DOHH2 (cell line): Measurements from ENCODE around the gene SMC6.

Experiments
- H3F3A ChIP-seq: fragments of 200-600 bp; sonication (generic), shearing (Covaris generic); 2 replicates; pipeline ENCODE4 v1.6.0; 2016; ENCODE audit warnings: antibody characterized with exemption, mild to moderate bottlenecking; ENCODE audit not compliant: control insufficient read depth, insufficient read depth
- H3K27ac ChIP-seq: fragments of 200-600 bp; sonication (generic); 2 replicates; pipeline ENCODE4 v1.5.1; 2014; ENCODE audit warnings: low read depth, mild to moderate bottlenecking, low read length, moderate library complexity
- H3K27me3 ChIP-seq: fragments of 200-600 bp; sonication (generic); 2 replicates; pipeline ENCODE4 v1.6.1; 2014; ENCODE audit warnings: mild to moderate bottlenecking, low read length, mixed read lengths; ENCODE audit not compliant: control insufficient read depth
- H3K36me3 ChIP-seq: fragments of 200-600 bp; sonication (generic); 2 replicates; pipeline ENCODE4 v1.6.1; 2014; ENCODE audit warnings: mild to moderate bottlenecking, low read length, moderate library complexity, mixed read lengths; ENCODE audit not compliant: control insufficient read depth
- H3K4me1 ChIP-seq: fragments of 200-600 bp; sonication (generic); 2 replicates; pipeline ENCODE4 v1.6.1; 2014; ENCODE audit warnings: mild to moderate bottlenecking, low read length, mixed read lengths; ENCODE audit not compliant: control insufficient read depth
- H3K4me2 ChIP-seq: fragments of 200-600 bp; sonication (generic); 2 replicates; pipeline ENCODE4 v1.6.0; 2014; ENCODE audit warnings: mild to moderate bottlenecking, low read length, moderate library complexity
- H3K4me3 ChIP-seq: fragments of 200-600 bp; sonication (generic); 2 replicates; pipeline ENCODE4 v1.5.1; 2014; ENCODE audit warnings: mild to moderate bottlenecking, low read length, mixed read lengths
- H3K79me2 ChIP-seq: fragments of 200-600 bp; sonication (generic); 2 replicates; pipeline ENCODE4 v1.6.1; 2014; ENCODE audit warnings: mild to moderate bottlenecking, low read length, mixed read lengths; ENCODE audit not compliant: control insufficient read depth
- H3K9me2 ChIP-seq: fragments of 200-600 bp; sonication (generic); replicated peaks from 2 replicates; pipeline ENCODE4 v1.6.1; 2014; ENCODE audit warnings: mild to moderate bottlenecking, low read length, mixed read lengths; ENCODE audit not compliant: control insufficient read depth
- H3K9me3 ChIP-seq: fragments of 200-600 bp; sonication (generic); 2 replicates; pipeline ENCODE4 v1.6.1; 2014; ENCODE audit warnings: antibody characterized with exemption, low read length, mixed read lengths; ENCODE audit not compliant: control insufficient read depth, insufficient read depth
- H4K20me1 ChIP-seq: fragments of 200-600 bp; sonication (generic); 2 replicates; pipeline ENCODE4 v1.6.0; 2014; ENCODE audit warnings: low read depth, mild to moderate bottlenecking, antibody characterized with exemption, low read length, moderate library complexity; ENCODE audit not compliant: control insufficient read depth, insufficient read depth
- EZH2phosphoT487 ChIP-seq: fragments of 200-600 bp; sonication (generic); IDR thresholded peaks from 2 replicates; pipeline ENCODE4 v1.6.1; 2017; ENCODE audit warnings: borderline replicate concordance, mild to moderate bottlenecking, antibody characterized with exemption, low read length, moderate library complexity, mixed read lengths
- TF ChIP-seq, protein P1 (sequence below): fragments of 200-600 bp; sonication (generic); IDR thresholded peaks from one replicate; pipeline ENCODE4 v1.5.1; 2014; ENCODE audit warnings: antibody characterized with exemption, mild to moderate bottlenecking, low read depth, low read length; ENCODE audit not compliant: poor library complexity, severe bottlenecking

Gene SMC6

DNA sequence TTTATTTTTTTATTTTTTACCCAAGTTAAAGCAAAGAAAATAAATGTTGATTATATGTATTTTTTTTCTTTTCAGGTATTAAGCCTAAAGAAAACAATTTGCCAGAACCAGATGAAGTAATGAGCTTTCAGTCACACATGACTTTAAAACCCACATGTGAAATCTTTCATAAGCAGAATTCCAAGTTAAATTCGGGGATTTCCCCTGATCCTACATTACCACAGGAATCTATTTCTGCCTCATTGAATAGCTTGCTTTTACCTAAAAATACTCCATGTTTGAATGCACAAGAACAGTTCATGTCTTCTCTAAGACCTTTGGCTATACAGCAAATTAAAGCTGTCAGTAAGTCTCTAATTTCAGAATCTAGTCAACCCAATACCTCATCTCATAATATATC lies 26.9 kb upstream of the SMC6 start:
- peaks cover 71% of the 10 kb centered on the region for H3K36me3 ChIP-seq
- peaks cover 3% of the 10 kb centered on the region; the same call in 1 of the 2 replicates for H3F3A ChIP-seq
- H3K4me3 ChIP-seq = no peak overlapping the region
- no peaks in the 10 kb centered on the region for H3K4me1 ChIP-seq
- H3K4me2 ChIP-seq = no peak overlapping the region
- H3K79me2 ChIP-seq = no peaks in the 10 kb centered on the region
- H3K27me3 ChIP-seq = no peaks in the 10 kb centered on the region
- no peaks in the 10 kb centered on the region for H3K9me2 ChIP-seq
- no peak for TF ChIP-seq EZH2phosphoT487
- TF ChIP-seq, protein P1, sequence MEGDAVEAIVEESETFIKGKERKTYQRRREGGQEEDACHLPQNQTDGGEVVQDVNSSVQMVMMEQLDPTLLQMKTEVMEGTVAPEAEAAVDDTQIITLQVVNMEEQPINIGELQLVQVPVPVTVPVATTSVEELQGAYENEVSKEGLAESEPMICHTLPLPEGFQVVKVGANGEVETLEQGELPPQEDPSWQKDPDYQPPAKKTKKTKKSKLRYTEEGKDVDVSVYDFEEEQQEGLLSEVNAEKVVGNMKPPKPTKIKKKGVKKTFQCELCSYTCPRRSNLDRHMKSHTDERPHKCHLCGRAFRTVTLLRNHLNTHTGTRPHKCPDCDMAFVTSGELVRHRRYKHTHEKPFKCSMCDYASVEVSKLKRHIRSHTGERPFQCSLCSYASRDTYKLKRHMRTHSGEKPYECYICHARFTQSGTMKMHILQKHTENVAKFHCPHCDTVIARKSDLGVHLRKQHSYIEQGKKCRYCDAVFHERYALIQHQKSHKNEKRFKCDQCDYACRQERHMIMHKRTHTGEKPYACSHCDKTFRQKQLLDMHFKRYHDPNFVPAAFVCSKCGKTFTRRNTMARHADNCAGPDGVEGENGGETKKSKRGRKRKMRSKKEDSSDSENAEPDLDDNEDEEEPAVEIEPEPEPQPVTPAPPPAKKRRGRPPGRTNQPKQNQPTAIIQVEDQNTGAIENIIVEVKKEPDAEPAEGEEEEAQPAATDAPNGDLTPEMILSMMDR = no peak
- no peak overlapping the region for H3K27ac ChIP-seq
- H4K20me1 ChIP-seq = no peaks in the 10 kb centered on the region
- no peaks in the 10 kb centered on the region for H3K9me3 ChIP-seq

DNA sequence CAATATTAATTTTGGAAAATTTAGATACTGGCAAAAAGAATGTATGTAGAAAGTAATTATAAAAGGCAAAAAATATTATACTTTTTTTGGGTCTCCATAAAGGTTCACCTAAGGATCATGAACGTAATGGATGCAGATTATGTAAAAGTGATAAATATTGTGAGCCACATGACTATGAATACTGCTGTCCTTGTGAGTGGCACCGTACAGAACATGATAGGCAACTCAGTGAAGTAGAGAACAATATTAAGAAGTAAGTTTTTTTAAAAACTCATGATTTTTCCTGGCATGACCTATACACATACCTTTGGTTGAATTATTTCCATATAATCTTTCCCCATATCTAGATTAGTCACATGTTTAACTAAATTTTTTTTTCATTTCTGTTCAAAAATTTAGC lies 18.9 kb upstream of the SMC6 start:
- peaks cover 76% of the 10 kb centered on the region for H3K36me3 ChIP-seq
- no peaks in the 10 kb centered on the region for H3K27me3 ChIP-seq

GRCh38 chr2:17771956-17772355 lies 18.3 kb upstream of the SMC6 start:
- Histone ChIP-seq H3K4me1 (no peaks in the 10 kb centered on the region), H3K79me2 (no peaks in the 10 kb centered on the region), H3F3A (no peaks in the 10 kb centered on the region), H3K27ac (no peak overlapping the region), H3K9me2 (no peaks in the 10 kb centered on the region), H4K20me1 (no peaks in the 10 kb centered on the region), H3K4me3 (no peak overlapping the region), H3K36me3 (peaks cover 76% of the 10 kb centered on the region), H3K4me2 (no peak overlapping the region), H3K27me3 (no peaks in the 10 kb centered on the region), H3K9me3 (no peaks in the 10 kb centered on the region)
- TF ChIP-seq, protein P1 = no peak
- TF ChIP-seq EZH2phosphoT487 = no peak

More for the DNA sequence above, 18.9 kb upstream of the SMC6 start:
- TF ChIP-seq EZH2phosphoT487 = no peak
- TF ChIP-seq, protein P1 = no peak
- Histone ChIP-seq H4K20me1 (no peaks in the 10 kb centered on the region), H3K9me3 (no peaks in the 10 kb centered on the region), H3K4me1 (no peaks in the 10 kb centered on the region), H3K9me2 (no peaks in the 10 kb centered on the region), H3K4me2 (no peak overlapping the region), H3F3A (peaks cover 3% of the 10 kb centered on the region; the same call in 1 of the 2 replicates), H3K4me3 (no peak overlapping the region), H3K27ac (no peak overlapping the region), H3K79me2 (no peaks in the 10 kb centered on the region)

DNA sequence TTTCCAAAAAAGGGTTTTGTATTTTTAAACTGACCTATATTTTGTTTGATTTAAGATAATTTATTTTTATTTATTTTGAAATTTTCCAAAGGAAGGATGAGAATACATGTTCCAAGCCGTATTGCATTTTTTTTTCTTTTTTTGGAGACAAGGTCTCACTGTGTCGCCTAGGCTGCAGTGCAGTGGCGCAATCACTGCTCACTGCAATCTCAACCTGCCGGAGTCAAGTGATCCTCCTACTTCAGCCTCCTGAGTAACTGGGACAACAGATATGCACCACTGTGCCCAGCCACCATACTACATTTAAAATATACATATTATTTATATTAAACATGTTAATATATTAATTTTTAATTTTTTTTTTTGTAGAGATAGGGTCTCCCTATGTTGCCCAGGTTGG lies 15.3 kb upstream of the SMC6 start:
- peaks cover under 1% of the 10 kb centered on the region; the same call in 1 of the 2 replicates for H3K79me2 ChIP-seq
- H3K9me3 ChIP-seq = no peaks in the 10 kb centered on the region
- no peaks in the 10 kb centered on the region for H4K20me1 ChIP-seq
- no peak overlapping the region for H3K4me3 ChIP-seq
- no peaks in the 10 kb centered on the region for H3K27me3 ChIP-seq
- H3F3A ChIP-seq = peaks cover 6% of the 10 kb centered on the region; the same call in 1 of the 2 replicates
- TF ChIP-seq, protein P1 = no peak
- TF ChIP-seq EZH2phosphoT487 = no peak
- H3K36me3 ChIP-seq = peaks cover 75% of the 10 kb centered on the region
- no peak overlapping the region for H3K27ac ChIP-seq
- H3K4me1 ChIP-seq = no peaks in the 10 kb centered on the region
- H3K4me2 ChIP-seq = no peak overlapping the region
- no peaks in the 10 kb centered on the region for H3K9me2 ChIP-seq
